GM19452 (cell line): ENCODE data around the gene LIMS1.
"Not testable (repeated sequence)": the region's sequence is repeated elsewhere in the genome, so short reads cannot be mapped to it uniquely, and the experiment has no call there.

Experiments
- ATAC-seq: cut with Tn5 transposase; IDR thresholded peaks from one replicate; pipeline ENCODE4 v1.9.1; 2021; ENCODE audit not compliant: unreplicated experiment

The LIMS1 gene

DNA sequence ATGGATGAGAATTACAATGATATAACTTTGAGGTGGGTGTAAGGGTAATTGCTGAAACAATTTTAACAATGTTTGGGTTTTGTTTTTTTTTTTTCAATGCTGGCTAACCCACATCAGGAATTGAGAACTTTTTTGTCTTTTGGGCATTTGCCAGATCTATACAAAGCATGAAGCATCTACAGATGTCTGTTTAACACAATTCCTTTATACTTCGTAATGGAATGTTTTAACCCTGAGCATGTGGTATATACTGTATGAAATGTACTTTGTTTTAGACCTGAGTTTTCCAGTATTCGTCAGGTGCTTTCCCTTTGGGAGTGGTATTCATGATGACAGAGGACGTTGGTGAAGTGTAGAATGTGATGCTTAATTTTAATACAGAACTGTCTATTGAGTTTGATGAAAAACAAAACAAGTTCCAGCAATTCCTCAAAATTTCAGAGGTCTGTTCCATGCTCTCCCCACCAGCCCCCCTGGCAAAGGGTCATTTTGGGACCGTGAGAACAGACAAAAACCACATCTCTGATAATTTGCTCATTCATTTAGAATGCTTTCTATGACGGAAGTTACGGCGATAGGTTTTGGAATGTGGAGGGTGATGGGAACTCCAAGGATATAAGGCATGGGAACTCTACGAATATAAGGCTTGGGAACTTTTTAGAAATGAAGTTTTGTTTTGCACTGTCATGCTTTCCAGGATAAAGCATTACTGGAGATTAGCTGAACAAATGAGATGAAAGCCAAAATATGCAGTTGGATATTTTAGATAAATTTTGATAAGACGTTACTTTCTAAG, 14.1 kb downstream of the LIMS1 start:
- no peak for ATAC-seq

DNA sequence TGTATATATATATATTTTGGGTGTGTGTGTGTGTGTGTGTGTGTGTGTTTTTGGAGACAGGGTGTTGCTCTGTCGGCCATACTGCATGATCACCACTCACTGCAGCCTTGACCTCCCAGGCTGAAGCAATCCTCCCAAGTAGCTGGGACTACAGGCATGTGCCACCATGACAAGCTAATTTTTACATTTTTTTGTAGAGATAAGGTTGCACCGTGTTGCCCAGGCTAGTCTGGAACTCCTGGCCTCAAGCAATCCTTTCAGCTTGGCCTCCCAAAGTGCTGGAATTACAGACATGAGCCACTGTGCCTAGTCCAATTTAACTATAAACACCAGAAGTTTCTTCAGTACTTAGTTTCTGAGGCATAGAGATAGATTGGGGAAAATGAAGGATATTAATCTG, 18.3 kb downstream of the LIMS1 start:
- ATAC-seq, result no peak

DNA sequence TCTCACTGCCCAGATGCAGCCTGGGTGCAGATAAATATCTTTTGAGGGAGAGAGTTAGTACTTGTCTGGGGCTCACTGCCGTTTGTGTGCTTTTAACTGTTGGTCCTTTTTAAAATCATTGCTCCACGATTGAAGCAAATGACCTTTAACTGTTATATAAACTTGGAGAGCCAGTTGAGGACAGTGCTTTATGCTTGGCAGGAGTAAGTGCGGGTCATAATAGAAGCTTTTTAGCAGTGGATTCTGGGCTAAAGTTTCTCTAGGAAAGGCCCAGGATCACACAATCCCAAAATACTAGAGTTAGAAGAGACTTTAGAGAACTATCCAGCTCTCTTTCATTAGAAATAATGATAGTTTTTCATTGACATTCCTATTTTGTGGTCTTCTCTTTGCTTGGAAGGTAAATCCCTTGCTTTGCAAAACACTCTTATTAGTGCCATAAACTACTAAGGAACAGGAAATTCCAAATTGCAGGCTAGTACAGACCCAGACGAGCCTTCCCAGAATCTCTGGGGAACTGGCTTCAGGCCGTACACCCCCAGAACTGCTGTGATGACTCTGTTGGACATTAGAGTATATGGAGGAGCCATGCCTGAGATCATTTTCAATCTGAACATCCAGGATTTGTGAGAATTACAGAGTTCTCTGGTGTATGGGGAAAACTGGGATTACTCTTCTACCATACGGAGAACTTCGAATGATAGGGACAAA, 19.1 kb downstream of the LIMS1 start:
- ATAC-seq, result no peak

- ATAC-seq, result no peak
Measured at GRCh38 chr2:108554528-108554927, 20.3 kb downstream of the LIMS1 start.

- no peak for ATAC-seq
Measured at GRCh38 chr2:108555572-108555971, 21.3 kb downstream of the LIMS1 start.

- not testable (repeated sequence) for ATAC-seq
Measured at GRCh38 chr2:108556581-108556980, 22.3 kb downstream of the LIMS1 start.

DNA sequence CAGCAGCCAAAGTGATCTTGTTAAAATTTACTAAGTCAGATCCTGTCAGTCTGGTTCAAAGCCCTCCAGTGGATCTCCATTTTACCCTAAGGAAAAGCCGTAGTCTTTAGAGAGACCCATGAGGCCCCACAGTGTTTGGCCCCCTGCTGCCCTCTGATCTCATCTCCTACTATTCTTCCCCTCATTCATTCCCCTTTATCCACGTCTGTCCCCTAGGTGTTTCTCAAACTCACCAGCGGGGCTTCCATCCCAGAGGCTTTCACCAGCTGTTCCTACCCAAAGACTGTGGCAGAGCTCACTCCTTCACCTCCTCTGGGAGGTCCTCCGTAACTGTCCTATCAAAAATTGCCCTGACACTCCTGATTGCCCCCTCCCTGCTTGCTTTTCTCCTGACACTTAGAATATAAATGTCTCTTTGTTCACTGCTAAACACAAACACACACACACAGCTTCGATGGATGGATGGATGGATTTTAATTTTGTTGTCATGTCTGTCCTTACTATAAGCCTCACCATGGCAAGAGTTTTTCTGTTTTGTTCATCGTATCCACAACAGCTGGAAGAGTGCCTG, 26.1 kb downstream of the LIMS1 start:
- no peak for ATAC-seq

DNA sequence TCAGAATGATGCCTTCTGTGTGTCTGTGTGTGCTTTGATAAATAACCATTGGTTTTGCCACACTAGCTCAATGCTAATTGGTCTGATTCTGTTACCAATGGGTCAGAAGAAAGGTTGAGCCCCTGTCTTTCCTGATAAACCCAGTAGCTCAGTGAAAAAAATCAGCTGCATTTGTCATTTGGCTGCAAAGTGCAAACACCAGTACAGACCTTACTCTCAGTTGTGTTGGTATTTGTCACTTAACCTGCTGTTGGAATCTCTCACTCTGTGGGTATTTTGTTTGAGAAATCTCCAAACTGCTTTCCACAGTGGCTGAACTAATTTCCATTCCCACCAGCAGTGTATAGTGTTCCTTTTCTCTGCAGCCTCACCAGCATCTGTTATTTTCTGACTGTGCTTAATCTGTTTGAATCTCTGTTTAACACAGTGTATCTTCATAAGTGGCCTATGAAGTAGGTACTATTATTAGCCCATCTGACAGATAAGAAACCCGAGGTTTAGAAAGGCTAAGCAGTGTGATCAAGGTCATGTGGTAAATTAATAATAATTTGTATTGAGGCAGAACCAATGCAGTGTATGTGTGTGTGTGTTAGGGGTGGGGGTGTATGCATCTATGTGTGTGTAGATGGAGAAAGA, 26.7 kb downstream of the LIMS1 start:
- ATAC-seq, result no peak

GRCh38 chr2:108562274-108562673, 28.0 kb downstream of the LIMS1 start:
- no peak for ATAC-seq

GRCh38 chr2:108564510-108564909, 30.2 kb downstream of the LIMS1 start:
- no peak for ATAC-seq

GRCh38 chr2:108565778-108566375, 31.6 kb downstream of the LIMS1 start:
- peak; percentile 72 for ATAC-seq

GRCh38 chr2:108570416-108570815, 36.1 kb downstream of the LIMS1 start:
- no peak for ATAC-seq

DNA sequence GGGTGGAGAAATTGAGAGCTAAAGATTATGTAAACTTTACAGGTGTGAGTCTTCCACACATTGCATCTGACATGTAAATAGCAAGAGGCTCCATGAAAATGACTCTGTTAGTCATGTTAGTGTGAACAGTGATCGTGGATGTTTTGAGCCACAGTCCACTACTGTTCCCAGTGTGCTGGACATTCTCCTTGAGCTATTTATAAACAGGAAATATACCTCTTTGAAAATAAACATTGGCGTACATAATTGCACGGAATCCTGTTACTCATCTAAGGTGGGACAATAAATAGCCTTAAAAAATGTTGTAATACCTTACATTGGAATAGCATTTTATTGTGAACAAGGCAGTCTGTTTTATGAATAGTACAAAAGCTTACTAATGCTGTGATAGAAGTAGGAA, 37.0 kb downstream of the LIMS1 start:
- no peak for ATAC-seq

DNA sequence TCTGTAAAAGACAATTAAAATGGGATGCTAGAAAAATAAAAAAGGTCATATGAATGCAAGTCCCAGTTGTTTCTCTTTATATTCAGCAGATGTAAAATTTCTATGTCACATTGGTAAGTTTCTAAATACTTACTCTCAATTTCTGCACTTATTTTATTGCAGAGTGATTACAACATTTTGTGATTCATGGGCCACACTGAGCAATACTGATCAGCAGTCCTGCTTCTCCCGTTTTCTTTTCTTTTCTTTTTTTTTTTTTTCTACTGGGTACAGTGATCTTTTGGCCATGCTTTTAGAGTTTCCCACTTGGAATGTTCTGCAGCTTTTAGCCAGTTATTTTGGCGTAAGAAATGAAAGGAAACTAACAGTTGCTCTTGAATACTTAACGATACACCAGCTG, 38.8 kb downstream of the LIMS1 start:
- no peak for ATAC-seq

- no peak for ATAC-seq
Measured at GRCh38 chr2:108574332-108574731, 40.1 kb downstream of the LIMS1 start.

DNA sequence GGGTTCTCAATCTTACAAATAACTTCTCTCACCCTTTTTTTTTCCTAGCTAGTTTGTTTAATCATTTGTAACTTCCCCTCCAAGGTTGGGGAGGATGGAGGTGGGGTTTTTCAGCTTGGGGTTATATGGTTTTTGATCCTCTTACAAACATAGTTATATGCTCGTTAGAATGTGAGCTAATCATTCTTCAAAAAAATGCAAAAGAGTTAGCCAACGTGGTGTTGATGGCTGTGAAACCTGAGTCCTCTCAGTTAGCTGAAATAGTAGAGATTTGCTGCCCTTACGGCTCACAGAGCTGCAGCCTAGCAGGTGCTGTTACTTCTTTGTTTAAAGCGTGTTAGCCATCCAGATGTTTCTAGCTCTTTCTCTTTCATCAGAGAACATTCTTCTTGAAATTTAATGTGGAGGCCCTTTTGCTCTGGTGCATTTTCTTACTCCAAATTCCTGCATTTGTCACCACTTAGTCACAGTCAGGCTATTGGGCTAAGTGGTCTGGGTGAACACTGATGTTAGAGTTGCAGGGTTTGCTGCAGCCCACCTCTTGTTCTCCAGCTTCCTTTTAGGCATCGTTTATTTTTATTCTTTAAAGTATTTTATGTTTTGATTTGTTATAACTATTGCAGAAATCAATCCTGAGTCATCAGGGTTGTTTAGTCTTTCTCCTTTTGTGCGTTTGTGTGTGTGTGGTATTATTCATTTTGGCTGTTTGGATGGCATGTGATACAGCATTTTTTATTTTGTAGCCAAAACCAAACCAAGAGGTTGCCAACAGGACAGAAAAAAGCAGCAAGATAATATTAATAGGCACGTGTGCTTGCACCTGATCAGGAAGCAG, 41.1 kb downstream of the LIMS1 start:
- peak; percentile 93 for ATAC-seq

- ATAC-seq, result no peak
Measured at GRCh38 chr2:108577099-108577498, 42.8 kb downstream of the LIMS1 start.

DNA sequence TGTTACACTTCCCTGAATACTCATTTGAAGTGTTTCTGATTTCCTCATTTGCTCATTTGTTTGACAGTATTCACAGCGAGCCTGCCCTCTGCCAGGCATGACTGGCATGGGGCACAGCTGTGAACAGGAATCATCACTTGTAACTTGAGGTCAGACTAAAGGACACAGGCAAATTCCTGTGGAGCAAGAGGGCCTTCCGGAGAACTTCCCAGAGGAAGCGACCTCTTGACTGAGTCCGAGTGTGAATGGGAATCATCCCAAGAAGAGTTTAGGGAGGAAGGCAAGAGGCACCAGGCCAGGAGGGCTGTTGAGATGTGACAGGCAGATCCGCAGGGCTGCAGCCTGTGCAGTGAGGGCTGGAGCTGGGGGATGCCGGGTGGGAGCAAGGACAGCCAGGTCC, 45.4 kb downstream of the LIMS1 start:
- ATAC-seq, result no peak

GRCh38 chr2:108580050-108580449, 45.8 kb downstream of the LIMS1 start:
- no peak for ATAC-seq

GRCh38 chr2:108583903-108584520, 49.7 kb downstream of the LIMS1 start:
- peak; percentile 79 for ATAC-seq
